ENCODE measurements around the gene SRPRA.

DNA sequence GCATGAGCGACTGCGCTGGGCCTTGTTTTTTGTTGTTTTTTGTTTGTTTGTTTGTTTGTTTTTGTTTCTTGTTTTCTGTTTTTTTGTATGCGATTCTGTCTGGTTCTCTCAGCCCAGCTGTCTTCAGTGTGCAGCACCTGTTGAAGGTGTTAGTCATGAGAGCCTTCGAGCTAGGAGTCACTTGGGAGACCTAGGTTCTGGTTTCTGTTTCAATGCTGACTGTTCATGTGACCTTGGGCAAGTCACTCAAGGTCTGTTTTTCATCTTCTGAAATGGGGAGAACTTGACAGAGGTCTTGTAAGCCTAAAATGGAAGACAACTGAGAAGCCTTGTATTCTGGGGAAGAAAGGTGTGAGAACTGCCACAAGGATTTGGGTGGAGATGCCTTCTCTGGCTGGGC is 37.0 kb upstream of the SRPRA start:
- no peak for TF ChIP-seq EZH2 (IDR thresholded peaks at IDR 0.05; ENCODE audit: low read length)
- TF ChIP-seq, protein P1, sequence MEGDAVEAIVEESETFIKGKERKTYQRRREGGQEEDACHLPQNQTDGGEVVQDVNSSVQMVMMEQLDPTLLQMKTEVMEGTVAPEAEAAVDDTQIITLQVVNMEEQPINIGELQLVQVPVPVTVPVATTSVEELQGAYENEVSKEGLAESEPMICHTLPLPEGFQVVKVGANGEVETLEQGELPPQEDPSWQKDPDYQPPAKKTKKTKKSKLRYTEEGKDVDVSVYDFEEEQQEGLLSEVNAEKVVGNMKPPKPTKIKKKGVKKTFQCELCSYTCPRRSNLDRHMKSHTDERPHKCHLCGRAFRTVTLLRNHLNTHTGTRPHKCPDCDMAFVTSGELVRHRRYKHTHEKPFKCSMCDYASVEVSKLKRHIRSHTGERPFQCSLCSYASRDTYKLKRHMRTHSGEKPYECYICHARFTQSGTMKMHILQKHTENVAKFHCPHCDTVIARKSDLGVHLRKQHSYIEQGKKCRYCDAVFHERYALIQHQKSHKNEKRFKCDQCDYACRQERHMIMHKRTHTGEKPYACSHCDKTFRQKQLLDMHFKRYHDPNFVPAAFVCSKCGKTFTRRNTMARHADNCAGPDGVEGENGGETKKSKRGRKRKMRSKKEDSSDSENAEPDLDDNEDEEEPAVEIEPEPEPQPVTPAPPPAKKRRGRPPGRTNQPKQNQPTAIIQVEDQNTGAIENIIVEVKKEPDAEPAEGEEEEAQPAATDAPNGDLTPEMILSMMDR (optimal IDR thresholded peaks at IDR 0.05 in 1 of 3, IDR thresholded peaks at IDR 0.05 in 1 of 3, conservative IDR thresholded peaks at IDR 0.05 in 1 of 3; ENCODE audit: extremely low read depth in 1 of 3, insufficient read depth in 2 of 3, low read length in 3 of 3) = no peak

All from keratinocyte (primary cell).